Measurements from ENCODE around the gene CDK5. TPM values are rescaled to one million over a fixed set of nuclear protein-coding genes. Genes with fewer than 3 reads are reported as not detected.
A peak's percentile ranks its signal among the peaks of the same experiment; 100 is the strongest.

CDK5 gene
- 10 to 100 TPM; 13.0 to 19.4 TPM for total RNA-seq

DNA sequence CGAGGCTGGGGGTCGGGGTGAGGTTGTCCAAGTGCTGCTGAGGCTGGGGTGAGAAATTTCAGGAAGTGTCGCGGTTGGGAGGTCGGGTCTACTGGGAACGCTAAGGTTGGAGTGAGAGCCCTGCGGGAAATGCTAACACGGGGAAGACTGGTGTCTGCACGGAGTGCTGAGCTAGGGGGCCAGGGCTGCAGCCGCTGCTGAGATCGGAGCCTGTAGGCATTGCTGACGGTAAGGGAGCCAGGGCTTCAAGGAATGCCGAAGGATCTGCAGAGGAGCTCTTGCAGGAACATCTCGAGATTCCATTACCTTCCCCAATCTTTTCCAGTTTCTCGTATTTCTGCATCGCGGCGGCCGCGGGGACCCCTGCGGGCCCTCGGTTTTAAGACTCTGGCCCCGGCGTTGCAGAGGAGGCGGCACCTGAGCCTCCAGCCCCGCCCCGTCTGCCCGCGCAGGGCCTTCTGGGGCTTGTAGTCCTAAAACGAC lies at the start of gene CDK5:
Gene CDK5, minus strand, starts transcription at position 392 of the 483 bp plus-strand sequence. Its CDS starts 49 bp downstream, at position 343.
- H3K27ac Mint-ChIP-seq, result peak within 1 kb of the TSS; percentile 86 to 90
- H3K36me3 Mint-ChIP-seq, result no peaks in the 10 kb centered on the region
- H3K9me3 Mint-ChIP-seq, result no peaks in the 10 kb centered on the region
- peak; percentile 0 to 1 for ATAC-seq
- DNase-seq (ENCODE audit: low spot score in 2 of 2), result no peak

DNA sequence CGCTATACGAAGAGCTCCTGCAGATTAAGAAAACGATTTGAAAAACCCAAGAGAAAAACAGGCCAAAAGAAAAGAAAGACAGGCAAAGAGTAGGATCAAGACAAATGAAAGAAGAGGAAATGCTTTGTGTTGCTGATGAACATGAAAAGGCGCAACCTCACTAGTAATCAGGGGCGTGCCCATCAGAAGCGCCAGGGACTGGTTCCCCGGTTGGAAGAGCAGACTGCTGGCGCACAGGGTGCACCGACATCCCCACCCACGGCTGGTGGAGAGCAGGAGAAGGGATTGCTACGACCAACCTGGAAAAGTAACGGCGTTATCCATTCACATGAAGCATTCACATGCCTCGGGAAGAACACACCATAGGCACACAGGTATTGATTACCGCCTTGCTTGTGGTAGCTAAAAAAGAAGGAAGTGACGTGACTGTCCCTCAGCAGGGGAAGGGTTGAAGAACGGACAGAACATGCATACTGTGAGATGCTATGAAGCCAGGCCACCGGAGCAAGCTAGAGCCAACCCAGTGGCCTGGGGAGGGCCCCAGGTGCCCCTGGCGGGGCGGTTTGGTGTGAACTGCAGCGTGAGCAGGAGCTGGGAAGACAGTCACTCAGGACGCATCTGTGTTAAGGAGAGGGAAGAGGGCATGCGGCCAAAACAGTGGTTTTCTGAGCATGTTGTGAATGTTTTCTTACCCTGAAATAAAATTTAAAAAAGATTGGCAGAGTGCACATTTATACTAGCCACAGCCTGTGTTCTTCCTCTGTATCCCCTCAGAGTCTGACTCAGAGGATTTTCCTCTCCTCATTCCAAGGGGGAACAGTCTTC lies 46.9 kb upstream of the CDK5 start:
- no peak for DNase-seq (ENCODE audit: low spot score in 2 of 2)
- no peak for ATAC-seq
- Mint-ChIP-seq H3K9me3 (no peaks in the 10 kb centered on the region), H3K36me3 (no peaks in the 10 kb centered on the region), H3K27ac (no peak overlapping the region)

DNA sequence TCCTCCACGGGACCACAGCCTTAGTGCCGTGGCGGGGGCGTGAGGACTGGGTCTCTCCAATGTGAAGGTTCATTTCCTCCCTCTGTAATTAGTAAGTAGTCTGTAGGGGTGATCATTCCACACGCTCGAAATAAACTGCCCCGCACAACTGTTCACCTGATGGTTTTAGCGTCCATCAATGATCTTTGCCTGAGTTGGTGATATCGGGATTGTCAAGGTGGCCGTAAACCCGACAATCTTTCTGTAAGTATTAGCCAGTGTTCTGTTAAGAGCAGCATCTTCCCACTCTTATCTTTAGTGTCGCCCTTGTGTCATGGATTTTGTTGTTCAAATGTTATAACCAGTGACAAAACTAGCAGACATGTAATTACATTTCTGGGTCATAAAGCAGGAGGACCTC lies 46.3 kb upstream of the CDK5 start:
- no peak overlapping the region for H3K27ac Mint-ChIP-seq
- no peaks in the 10 kb centered on the region for H3K9me3 Mint-ChIP-seq
- no peak for ATAC-seq

DNA sequence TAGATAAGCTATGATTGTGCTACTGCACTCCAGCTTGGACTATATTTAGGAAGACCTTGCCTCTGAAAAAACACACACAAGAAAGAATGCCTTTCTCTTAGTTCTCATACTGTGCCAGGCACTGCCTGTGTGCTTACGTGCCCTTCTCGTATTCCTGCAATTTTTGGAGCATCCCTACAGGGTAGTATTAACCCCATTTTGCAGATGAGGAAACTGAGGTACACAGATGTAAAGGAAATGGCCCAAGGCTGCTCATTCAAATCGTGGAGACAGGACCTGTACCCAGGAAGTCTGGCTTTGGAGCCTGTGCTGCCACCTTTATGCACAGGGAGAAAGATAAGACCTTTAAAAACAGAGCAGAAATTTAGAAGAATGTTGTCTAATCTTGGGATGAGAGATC lies 45.3 kb upstream of the CDK5 start:
- Mint-ChIP-seq H3K27ac (no peak overlapping the region), H3K9me3 (no peaks in the 10 kb centered on the region), H3K36me3 (no peaks in the 10 kb centered on the region)
- ATAC-seq (no peak), DNase-seq (ENCODE audit: low spot score in 2 of 2) (no peak)

More for the DNA sequence above, 46.3 kb upstream of the CDK5 start:
- DNase-seq (ENCODE audit: low spot score in 2 of 2), result no peak
- H3K36me3 Mint-ChIP-seq, result no peaks in the 10 kb centered on the region

DNA sequence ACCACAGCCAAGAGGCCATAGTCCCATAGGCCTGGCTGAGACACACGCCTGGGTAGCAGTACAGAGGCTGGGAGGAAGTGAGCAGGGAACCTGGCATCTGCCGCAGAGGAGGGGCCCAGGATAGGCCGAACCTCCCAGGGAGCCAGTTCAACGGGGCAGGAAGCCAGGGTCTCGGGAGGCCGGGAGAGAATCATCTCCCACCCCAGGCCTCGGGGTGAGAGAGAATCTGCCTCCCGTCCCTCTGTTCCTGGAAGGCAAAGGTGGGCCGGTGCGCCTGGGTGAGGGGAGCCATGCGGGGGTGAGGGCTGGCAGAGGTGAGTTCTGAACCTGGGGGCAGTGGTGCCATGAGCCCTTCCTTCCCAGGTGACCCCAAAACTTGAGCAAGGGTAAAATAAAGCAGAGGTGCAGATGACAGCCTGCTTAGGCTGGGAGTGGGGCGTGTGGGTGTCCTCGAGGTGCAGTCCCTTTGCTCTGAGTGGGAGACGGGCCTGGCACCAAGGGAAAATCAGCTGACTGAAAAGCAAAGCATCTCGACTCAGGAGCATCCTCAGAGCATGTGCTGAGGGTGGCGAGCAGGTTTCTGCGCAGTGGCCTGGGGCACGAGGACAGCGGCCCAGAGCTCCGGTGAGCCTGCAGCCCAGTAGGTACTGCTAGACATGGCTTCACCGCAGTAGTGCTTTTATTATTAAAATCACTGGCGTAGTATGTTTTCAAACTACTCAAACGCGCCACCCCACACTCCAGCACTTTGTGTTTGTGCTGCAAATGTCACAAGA lies 44.1 kb upstream of the CDK5 start:
- Mint-ChIP-seq H3K36me3 (no peaks in the 10 kb centered on the region), H3K9me3 (no peaks in the 10 kb centered on the region), H3K27ac (no peak overlapping the region)
- DNase-seq (ENCODE audit: low spot score in 2 of 2) (no peak), ATAC-seq (no peak)

DNA sequence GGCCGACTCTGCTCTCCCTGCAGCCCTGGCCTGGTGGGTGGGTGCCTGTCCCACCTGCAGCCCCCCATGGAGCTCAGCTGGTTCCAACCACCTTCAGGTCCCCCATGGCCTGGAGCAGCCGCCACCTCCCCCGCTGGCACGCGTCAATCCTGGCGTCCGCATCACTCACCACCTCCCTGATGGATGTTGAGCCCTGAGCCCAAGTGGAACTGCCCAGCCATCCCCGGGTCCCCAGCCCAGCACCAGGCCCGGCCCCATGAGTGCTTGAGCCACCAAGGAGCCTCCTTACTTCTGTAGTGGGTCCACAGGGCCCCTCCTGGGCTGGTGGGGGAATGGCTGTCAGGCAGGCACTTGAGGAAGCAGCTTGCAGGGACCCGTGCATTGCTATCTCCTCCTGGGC lies 43.2 kb upstream of the CDK5 start:
- Mint-ChIP-seq H3K27ac (no peak overlapping the region), H3K36me3 (no peaks in the 10 kb centered on the region), H3K9me3 (no peaks in the 10 kb centered on the region)
- DNase-seq (ENCODE audit: low spot score in 2 of 2) (no peak), ATAC-seq (no peak)

DNA sequence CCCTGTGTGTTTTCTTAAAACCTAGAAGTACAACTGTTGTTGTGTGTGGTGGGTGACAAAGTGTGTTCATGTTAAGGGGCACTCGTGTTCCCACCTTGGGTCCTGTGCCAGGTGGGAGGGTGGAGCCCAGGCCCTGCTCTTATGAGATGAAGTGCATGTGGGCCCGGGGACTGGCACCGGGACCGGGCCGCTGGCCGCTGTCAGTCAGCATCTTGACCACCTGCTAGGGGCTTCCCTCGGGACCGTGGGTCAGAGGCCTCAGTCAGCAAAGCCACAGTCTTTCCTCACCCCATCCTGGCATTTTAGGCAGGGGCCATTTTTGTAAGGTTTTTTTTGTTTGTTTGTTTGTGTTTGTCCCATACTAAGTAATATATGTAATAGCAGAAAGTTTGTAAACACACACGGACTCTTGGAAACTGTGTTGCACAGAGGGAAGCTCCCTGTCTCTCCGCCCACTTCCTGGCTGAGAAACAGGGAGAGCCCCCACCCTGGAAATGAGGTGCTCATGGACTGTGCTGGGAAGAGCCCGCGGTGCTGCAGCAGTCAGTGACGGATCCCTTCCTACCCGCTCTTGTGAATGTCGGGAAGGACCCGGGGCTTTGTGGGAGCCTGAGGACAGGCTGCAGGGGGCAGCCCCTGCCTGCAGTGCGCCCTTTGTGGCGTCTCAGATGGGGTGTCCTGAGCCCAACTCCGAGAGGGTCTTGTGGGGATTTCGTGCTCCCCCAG lies 42.0 kb upstream of the CDK5 start:
- DNase-seq (ENCODE audit: low spot score in 2 of 2) (no peak), ATAC-seq (no peak)
- Mint-ChIP-seq H3K36me3 (no peaks in the 10 kb centered on the region), H3K27ac (no peak overlapping the region), H3K9me3 (no peaks in the 10 kb centered on the region)

DNA sequence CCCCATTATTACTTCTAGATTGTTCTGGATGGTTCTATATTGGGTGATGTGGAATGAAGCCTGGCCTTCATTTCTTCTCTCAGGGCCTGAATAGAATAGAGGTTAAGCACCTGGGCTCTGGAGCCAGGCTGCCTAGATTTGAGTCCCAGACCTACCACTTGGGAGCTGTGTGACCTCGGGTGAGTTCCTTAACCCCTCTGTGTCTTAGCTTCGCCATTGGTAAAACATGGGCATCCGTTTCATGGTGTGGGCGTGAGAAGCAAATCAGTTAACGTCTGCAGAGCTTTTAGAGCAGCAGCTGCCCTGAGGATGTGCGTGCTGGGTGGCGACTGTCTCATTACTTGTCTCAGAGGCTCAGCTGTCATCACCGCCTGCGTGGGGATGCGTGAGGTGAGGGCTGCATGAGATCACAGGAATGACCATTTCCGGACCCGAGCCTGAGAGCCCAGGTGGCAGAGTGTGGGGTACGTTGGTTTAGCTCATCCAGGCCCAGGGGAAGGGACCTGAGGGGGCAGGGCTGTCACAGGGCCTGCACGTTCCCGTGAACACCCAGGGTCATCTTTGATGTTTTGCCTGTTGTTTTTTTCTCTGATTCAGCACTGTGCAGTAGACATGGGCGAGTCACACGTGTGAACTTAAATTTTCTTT lies 38.3 kb upstream of the CDK5 start:
- Mint-ChIP-seq H3K9me3 (no peaks in the 10 kb centered on the region), H3K27ac (no peak overlapping the region), H3K36me3 (no peaks in the 10 kb centered on the region)
- DNase-seq (ENCODE audit: low spot score in 2 of 2) (no peak), ATAC-seq (peak in 1 of 2 donors; percentile 28)

DNA sequence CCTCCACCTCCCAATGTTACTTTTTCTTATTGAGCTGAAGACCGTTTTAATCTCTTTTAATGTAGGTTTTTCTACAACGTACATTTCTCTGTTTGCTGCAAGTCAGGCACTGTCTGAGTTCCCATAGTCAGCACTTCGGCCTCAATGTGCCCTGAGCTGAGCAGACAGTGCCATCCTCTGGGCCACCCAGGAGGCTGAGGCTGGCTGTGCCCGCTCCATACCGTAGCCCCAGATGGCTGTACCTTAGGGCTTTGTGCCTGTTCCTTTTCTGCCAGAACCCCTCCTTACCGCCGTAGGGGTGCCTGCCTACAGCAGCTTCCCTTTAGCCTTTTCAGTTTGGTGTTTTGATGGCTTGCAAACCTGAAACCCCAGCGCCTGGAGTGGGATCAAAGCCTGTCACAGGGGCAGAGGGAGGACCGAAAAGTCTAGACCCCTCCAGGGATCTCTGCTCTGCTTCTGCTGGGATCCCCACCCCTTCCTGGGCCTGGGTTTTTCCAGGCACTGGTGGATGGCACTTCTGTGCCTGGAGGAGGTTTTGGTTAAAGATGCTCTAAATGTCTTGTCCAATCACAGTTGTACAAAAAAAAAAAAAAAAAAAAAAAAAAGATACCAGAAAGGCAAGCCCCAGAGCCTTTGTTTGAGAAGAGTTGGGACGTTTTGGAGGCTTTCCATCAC lies 37.6 kb upstream of the CDK5 start:
- DNase-seq (ENCODE audit: low spot score in 2 of 2) (no peak), ATAC-seq (peak in 1 of 2 donors; percentile 36)
- H3K36me3 Mint-ChIP-seq, result no peaks in the 10 kb centered on the region
- peak overlapping the region in 1 of 2 donors; percentile 11 for H3K27ac Mint-ChIP-seq
- H3K9me3 Mint-ChIP-seq, result no peaks in the 10 kb centered on the region

DNA sequence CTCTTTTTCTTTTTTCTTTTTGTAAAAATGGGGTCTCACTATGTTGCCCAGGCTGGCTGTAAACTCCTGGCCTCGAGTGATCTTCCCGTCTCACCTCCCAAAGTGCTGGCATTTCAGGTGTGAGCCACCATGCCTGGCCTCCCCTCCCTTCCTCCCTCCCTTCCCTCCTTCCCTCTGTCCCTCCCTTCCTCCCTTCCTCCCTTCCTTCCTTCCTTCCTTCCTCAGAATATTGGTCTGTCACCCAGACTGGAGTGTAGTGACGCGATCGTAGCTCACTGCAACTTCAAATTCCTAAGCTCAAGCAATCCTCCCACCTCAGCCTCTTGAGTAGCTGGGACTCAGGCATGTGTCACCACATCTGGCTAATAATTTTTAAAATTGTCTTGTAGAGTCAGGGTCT lies 37.0 kb upstream of the CDK5 start:
- no peaks in the 10 kb centered on the region for H3K36me3 Mint-ChIP-seq
- DNase-seq (ENCODE audit: low spot score in 2 of 2) (no peak), ATAC-seq (no peak)
- H3K27ac Mint-ChIP-seq, result peak overlapping the region in 1 of 2 donors; percentile 11
- H3K9me3 Mint-ChIP-seq, result no peaks in the 10 kb centered on the region

DNA sequence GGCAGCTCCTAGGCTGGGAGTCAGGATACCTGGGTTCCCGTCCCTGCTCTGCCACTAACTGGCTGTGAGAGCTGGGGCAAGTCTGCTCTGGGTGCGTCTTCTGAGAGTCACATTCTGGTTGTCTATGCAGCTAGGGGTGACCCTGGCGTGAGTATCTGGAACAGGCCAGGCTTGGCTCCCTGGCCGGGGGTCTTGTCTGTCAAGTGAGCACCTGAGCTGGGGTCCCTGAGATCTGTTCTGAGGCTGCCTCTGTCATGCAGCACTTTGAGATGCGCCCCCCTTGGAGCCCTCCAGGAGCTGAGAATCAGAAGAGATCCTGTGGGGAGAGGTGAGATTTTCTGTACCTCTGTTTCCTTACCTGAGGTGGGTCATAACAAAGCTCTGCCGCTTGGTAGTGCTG lies 36.1 kb upstream of the CDK5 start:
- Mint-ChIP-seq H3K9me3 (no peaks in the 10 kb centered on the region), H3K27ac (no peak overlapping the region), H3K36me3 (peaks cover 0 to 6% of the 10 kb centered on the region in 2 donors)
- ATAC-seq (no peak), DNase-seq (ENCODE audit: low spot score in 2 of 2) (no peak)

DNA sequence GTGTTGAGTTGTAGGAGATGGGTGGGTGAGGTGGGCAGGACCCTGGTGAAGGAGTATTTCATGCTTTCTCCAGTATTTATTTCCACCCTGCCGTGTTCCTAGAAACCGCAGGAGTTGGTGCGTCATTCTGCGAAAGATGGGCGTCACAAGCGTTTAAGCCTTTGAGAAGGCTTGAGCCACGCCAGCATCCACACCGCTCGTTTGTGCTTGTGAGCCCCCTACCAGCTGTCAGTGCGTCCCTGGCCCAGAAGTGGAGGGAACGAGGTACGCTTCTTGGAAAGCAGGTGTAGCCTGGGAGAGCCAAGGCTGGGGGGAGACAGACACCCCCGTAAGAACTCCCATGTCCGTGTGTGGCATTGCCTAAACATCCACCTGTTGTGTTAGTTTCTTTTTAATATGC lies 34.3 kb upstream of the CDK5 start:
- DNase-seq (ENCODE audit: low spot score in 2 of 2), result no peak
- no peak for ATAC-seq
- Mint-ChIP-seq H3K36me3 (peaks cover 0 to 7% of the 10 kb centered on the region in 2 donors), H3K27ac (no peak overlapping the region), H3K9me3 (no peaks in the 10 kb centered on the region)

DNA sequence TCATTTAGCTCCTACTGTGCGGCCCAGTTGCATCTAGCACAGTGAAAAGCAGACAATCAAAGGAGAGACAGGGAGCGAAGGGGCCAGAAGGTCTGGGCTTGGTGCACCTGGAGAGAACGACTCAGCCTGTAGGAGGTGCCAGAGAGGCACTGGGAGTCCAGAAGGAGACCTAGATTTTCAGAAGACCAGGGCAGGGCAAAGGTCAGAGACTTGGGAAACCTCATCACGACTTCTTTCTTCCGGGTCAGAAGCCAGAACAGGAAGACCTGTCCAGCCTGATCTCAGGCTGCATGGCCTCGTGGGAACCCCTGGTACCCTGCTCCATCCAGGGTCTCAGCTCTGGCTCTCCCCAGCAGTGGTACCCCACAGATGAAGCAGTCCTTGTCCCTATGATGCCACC lies 33.7 kb upstream of the CDK5 start:
- no peak for DNase-seq (ENCODE audit: low spot score in 2 of 2)
- no peak for ATAC-seq
- Mint-ChIP-seq H3K27ac (no peak overlapping the region), H3K36me3 (peaks cover 0 to 7% of the 10 kb centered on the region in 2 donors), H3K9me3 (no peaks in the 10 kb centered on the region)

DNA sequence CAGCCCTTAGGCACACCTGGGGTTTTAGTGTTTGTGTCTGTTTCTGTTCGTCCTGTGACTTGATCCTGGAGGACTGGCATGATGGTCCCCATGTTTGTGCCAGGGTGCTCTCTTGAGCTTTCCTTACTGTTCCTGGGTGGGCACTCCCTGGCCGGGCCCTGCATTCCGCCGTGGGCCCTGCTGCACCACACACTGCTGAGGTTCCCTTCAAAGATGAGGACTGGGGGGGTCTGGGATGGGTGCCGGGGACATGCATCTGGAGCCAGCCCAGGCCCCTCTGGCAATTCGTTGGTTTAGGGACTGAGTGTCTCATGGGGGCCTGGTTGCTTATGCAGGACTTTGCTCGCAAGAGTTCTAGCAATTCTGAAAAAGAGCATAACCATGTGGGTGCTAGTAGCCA lies 33.3 kb upstream of the CDK5 start:
- DNase-seq (ENCODE audit: low spot score in 2 of 2), result no peak
- Mint-ChIP-seq H3K36me3 (peaks cover 0 to 7% of the 10 kb centered on the region in 2 donors), H3K27ac (no peak overlapping the region), H3K9me3 (no peaks in the 10 kb centered on the region)
- no peak for ATAC-seq

DNA sequence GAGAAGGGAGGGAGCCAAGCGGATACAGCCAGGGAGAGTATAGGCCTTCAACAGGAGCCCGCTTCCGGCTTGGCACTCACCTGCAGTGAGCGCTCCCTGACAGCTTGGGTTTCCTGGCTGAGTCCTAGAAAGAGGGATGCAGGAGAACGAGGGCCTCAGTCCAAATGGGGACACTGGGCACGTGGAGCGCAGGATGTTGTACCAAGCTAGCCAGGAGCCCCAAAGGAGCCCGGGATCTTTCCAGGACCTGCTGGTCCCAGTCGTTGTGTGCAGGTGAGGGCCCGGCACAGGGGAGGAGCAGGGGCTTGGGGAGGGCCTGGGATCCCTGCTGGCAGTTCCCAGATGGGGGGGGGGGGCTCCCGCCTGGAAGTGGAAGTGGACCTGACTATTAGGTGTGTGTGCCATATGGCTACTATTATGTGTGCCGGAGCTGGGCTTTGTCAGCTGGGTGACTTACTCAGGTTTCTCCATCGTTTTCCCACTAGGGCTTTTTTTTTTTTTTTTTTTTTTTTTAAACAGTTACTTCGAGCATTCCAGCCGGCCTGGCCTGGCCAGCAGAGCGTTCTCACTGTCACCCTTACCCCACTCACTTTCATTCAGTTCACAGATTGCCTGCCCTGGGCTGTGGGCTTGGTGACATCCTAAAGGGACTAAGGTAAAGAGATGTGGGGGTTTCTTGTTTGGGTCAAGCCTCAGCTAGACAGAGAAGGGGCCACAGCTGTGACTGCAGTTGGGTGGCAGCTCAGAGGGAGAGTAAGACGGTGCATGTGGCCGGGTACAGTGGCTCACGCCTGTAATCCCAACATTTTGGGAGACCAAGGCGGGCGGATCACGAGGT lies 32.4 kb upstream of the CDK5 start:
- DNase-seq (ENCODE audit: low spot score in 2 of 2), result no peak
- H3K9me3 Mint-ChIP-seq, result no peaks in the 10 kb centered on the region
- H3K27ac Mint-ChIP-seq, result peak overlapping the region in 1 of 2 donors; percentile 47

More for the DNA sequence above, 32.4 kb upstream of the CDK5 start:
- no peak for ATAC-seq
- peaks cover 0 to 7% of the 10 kb centered on the region in 2 donors for H3K36me3 Mint-ChIP-seq
